Measurements from ENCODE around the gene B3GNT7.

- TF ChIP-seq SUZ12 (IDR thresholded peaks at IDR 0.05; ENCODE audit: extremely low read depth, insufficient read depth, insufficient read length) (no peak), ZNF274 (IDR thresholded peaks at IDR 0.05; ENCODE audit: low read depth, low read length) (no peak), YY1 (IDR thresholded peaks at IDR 0.05; ENCODE audit: insufficient read depth, insufficient read length) (no peak)
Observed at GRCh38 chr2:231391981-231392380, 3.5 kb upstream of the B3GNT7 start.

Data from NT2/D1 (cell line).